KMS-11 (cell line): ENCODE data around the gene TSPY8.
"Not testable (repeated sequence)": the region's sequence is repeated elsewhere in the genome, so short reads cannot be mapped to it uniquely, and the experiment has no call there.

Experiments used
- H2AFZ ChIP-seq: fragments of 200-600 bp; sonication (generic); 2 replicates; pipeline ENCODE4 v1.6.1; 2016; ENCODE audit warnings: antibody characterized with exemption, mixed run types, low read depth
- H3K27ac ChIP-seq: fragments of 200-600 bp; sonication (generic); 2 replicates; pipeline ENCODE4 v1.6.1; 2016; ENCODE audit warnings: mild to moderate bottlenecking, mixed run types
- H3K27me3 ChIP-seq: fragments of 200-600 bp; sonication (generic); 2 replicates; pipeline ENCODE4 v1.6.1; 2017; ENCODE audit warnings: mild to moderate bottlenecking, low read depth, mixed run types, moderate library complexity; ENCODE audit not compliant: insufficient read depth
- H3K36me3 ChIP-seq: fragments of 200-600 bp; sonication (generic); 2 replicates; pipeline ENCODE4 v1.6.1; 2017; ENCODE audit warnings: mild to moderate bottlenecking, mixed run types; ENCODE audit not compliant: insufficient read depth
- H3K4me1 ChIP-seq: fragments of 200-600 bp; sonication (generic); 2 replicates; pipeline ENCODE4 v1.6.1; 2016; ENCODE audit warnings: mild to moderate bottlenecking, low read depth, mixed run types; ENCODE audit not compliant: poor library complexity, severe bottlenecking
- H3K4me2 ChIP-seq: fragments of 200-600 bp; sonication (generic); 2 replicates; pipeline ENCODE4 v1.7.0; 2016; ENCODE audit warnings: mild to moderate bottlenecking, mixed run types
- H3K4me3 ChIP-seq: fragments of 200-600 bp; sonication (generic); IDR thresholded peaks from 2 replicates; pipeline ENCODE4 v1.6.1; 2017; ENCODE audit warnings: low read depth, low read length, mixed read lengths; ENCODE audit not compliant: insufficient read depth
- H3K79me2 ChIP-seq: fragments of 200-600 bp; sonication (generic); 2 replicates; pipeline ENCODE4 v1.6.1; 2016; ENCODE audit warnings: low read depth, mixed run types; ENCODE audit not compliant: insufficient read depth
- H3K9ac ChIP-seq: fragments of 200-600 bp; sonication (generic); 2 replicates; pipeline ENCODE4 v1.6.1; 2016; ENCODE audit warnings: mild to moderate bottlenecking, mixed run types
- H4K20me1 ChIP-seq: fragments of 200-600 bp; sonication (generic); 2 replicates; pipeline ENCODE4 v1.6.1; 2016; ENCODE audit warnings: mild to moderate bottlenecking, mixed run types; ENCODE audit not compliant: insufficient read depth
- CTCF ChIP-seq: fragments of 200-600 bp; sonication (generic); conservative IDR thresholded peaks from 2 replicates; pipeline ENCODE4 v1.6.1; 2017; ENCODE audit warnings: low read depth, mild to moderate bottlenecking, antibody characterized with exemption, low read length, moderate library complexity, mixed read lengths

TSPY8 gene

GRCh38 chrY:9357497-9357896, at the start of gene TSPY8:
Gene TSPY8, plus strand, starts transcription at chrY:9357797. Its CDS starts 46 bp downstream, at chrY:9357843.
- not testable (repeated sequence) for H3K4me2 ChIP-seq, H3K4me1 ChIP-seq, H4K20me1 ChIP-seq, H2AFZ ChIP-seq, H3K27ac ChIP-seq, H3K4me3 ChIP-seq, H3K36me3 ChIP-seq, H3K9ac ChIP-seq, H3K79me2 ChIP-seq, H3K27me3 ChIP-seq

- H3K4me3 ChIP-seq, result no peak overlapping the region
- no peak overlapping the region for H2AFZ ChIP-seq
Measured at GRCh38 chrY:9320996-9321395, 36.6 kb upstream of the TSPY8 start.

GRCh38 chrY:9337164-9337563, 20.4 kb upstream of the TSPY8 start, which contains the start of gene TSPY4:
Gene TSPY4, plus strand, starts transcription at chrY:9337464. Its CDS starts 46 bp downstream, at chrY:9337510.
- H3K4me1 ChIP-seq, H3K79me2 ChIP-seq, H4K20me1 ChIP-seq, H3K36me3 ChIP-seq, H2AFZ ChIP-seq, H3K4me3 ChIP-seq, H3K27me3 ChIP-seq, H3K9ac ChIP-seq, H3K27ac ChIP-seq, H3K4me2 ChIP-seq: not testable (repeated sequence)

More at GRCh38 chrY:9320996-9321395, 36.6 kb upstream of the TSPY8 start:
- TF ChIP-seq CTCF, result no peak
- Histone ChIP-seq H3K9ac (no peak overlapping the region), H3K4me2 (no peak overlapping the region), H3K4me1 (no peaks in the 10 kb centered on the region), H3K79me2 (no peaks in the 10 kb centered on the region), H3K27me3 (no peaks in the 10 kb centered on the region), H3K27ac (no peak overlapping the region), H4K20me1 (no peaks in the 10 kb centered on the region), H3K36me3 (no peaks in the 10 kb centered on the region)

- not testable (repeated sequence) for H3K9ac ChIP-seq, H3K27ac ChIP-seq, H3K4me2 ChIP-seq, H3K4me3 ChIP-seq, H3K79me2 ChIP-seq, H3K27me3 ChIP-seq, H2AFZ ChIP-seq, H3K36me3 ChIP-seq, H3K4me1 ChIP-seq, H4K20me1 ChIP-seq
Measured at GRCh38 chrY:9396527-9396926, 38.9 kb downstream of the TSPY8 start.

- H3K79me2 ChIP-seq, H3K4me2 ChIP-seq, H3K4me1 ChIP-seq, H3K4me3 ChIP-seq, H2AFZ ChIP-seq, H3K27me3 ChIP-seq, H4K20me1 ChIP-seq, H3K36me3 ChIP-seq, H3K9ac ChIP-seq, H3K27ac ChIP-seq: not testable (repeated sequence)
Measured at GRCh38 chrY:9398121-9398520, 40.5 kb downstream of the TSPY8 start, which contains the start of gene TSPY3. Gene TSPY3, plus strand, starts transcription at chrY:9398421. Its CDS starts 46 bp downstream, at chrY:9398467.
